T1000 (cell line): ENCODE measurements around the gene C14orf93.

ENCODE experiments used
- DNase-seq: peaks from one replicate; lab custom pipeline; 2025; ENCODE audit warnings: mixed read lengths; lab: John Stamatoyannopoulos, UW

C14orf93 gene

DNA sequence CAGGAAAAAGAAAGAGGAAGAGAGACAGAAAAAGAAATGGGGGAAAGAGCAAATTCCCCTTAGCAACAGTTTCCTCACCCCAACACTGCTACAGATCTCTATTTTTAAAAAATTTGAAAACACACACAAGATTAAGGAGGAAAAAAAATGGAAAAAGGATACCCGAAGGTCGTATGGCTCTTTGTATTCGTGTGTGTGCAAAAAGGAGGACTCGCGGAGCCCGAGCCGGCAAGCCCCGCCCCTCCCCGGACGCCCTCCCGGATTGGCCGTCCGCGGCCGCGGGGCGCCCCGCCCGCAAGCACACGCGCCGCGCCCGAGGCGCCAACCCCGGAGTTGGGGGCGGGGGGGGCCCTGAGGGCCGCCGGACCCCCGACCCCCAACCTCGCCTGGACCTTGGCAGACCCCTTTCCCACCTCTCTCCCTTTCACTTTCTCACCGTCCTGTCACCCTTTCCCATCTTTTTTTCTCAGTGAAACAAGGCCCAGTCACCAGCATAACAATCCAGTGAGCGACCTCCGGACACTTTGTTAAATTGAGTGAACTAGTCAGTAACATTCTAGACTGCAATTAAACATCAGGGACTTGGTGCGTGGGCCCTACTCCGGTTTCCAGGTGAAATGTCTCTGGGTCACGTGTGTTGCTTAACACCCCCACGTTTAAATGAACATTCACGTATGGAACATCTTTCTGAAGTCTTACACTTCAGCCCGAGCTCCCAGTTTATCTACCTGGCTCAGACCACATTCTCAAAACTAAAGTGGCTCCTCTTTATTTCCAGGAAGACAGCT, at the start of gene C14orf93:
Gene C14orf93, minus strand, starts transcription at position 205 of the 788 bp plus-strand sequence. CDS start 11,120 bp downstream, outside the sequence.
- DNase-seq = peak; percentile 27

DNA sequence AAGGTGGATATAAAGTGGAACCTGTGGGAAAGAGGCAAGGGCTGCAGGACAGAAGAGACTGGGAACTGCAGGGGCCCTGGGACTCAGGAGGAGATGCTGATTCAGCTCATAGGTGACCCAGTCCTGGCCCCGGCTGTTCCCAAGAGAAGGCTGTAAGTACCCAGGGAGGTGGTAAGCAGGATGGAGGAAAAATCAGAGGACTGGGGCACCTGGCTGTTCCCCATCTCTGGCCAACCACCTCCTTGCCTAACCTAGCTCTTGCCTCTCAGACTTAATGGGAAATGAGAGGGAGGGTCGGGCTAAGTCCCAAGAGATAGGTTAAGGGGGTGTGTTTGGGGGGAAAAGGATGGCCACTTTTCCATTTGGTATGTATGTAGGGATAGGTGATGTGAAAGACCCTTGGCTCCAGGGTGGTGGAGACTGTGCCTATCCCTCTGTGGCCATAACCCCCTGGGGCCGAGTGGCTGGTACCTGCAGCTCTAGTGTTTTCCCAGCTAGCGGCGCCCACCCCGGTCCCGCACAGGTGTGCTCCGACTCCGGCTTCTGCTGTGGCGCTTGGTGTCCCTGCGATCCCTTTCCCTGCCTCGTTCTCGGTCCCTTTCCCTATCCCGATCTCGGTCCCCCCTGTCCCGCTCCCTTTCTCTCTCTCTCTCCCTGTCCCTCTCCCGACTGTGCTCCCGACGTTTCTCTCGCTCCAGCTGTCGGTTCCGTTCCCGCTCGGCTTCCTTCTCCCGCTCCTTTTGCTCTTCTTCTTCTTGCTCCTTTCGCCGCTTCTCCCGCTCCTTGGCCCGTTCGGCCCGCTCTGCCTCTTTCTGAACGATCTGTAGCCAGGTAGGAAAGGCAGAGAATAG, 48.9 kb upstream of the C14orf93 start:
- DNase-seq = no peak

DNA sequence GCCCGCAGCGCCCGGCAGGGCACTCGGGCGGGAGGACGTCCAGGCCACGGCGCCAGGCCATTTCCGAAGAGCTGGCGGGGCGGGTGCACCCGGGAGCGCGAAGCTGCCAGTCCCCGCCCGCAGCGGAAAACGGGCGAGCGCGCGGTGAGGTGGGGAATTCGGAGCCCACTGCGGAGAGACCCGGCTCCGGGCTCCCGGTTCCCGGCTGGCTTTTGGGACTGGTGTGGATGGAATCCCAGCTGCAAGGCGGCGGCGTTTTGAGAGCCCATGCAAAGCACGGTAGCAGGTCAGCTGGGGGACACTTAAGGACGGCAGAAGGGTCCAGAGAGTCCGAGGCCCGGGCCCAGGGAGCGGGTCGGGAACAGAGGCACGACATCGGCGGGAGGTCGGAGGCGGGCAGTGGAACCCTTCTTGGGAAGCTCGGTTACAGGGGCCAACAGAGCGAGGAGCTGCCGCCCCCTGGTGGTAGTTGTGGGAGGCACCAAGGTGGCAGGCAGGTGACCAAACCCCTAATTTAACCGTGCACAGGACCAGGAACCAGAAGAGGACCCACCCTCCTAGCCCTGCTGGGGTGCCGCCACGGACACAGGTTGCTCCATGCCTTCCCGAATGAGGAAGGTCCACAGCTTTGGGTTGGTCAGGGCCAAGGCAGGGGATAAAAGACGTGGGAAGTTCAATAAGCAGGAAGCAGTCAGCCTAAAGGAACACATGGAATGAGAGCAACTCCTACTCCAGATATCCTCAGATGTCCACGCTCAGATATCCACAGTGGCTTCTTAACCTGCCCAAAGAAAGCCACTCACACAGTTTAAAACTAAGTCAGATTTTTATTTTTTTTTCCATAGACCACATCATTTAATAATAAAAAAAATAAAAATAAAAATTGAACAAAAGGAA, 48.1 kb upstream of the C14orf93 start:
- no peak for DNase-seq

DNA sequence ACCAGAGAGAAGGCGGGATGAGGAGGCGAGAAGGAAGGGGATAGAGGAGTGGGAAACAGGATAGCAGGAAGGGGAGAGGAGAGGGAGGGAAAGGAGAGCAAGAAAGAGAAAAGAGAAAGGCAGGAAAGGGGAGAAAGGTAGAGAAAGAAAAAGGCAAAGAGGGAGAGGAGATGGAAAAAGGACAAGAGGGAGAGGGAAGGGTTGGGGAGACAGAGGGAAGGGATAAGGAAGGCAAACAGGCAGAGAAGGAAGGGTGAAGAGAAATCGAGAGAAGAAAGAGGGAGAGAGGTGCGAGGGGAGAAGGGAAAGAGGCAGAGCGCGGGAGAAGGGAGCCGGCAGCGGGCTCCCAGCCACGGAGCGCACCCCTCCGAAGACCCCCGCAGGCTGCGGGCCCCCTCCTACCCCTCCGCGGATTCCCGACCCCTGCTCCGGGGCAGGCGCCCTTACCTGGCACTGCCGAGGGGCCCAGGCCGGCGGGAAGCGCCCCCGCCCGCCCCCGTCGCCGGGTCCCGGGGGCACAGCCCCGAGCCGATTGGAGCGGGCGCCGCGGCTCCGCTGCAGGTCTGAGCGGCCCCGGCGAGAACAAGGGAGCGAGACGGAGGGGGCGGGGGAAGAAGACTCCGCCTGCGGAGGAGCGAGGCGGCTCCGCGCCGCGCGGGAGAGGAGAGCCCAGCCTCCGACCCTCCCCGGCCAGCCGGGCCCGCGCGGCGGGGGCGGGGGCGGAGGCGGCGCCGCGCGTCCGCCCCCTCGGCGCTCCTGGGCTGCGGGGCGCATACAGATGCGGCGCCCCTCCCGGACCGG, 47.2 kb upstream of the C14orf93 start, which contains the start of gene CDH24:
Gene CDH24, minus strand, starts transcription at position 565 of the 801 bp plus-strand sequence. CDS start 1,787 bp downstream, outside the sequence.
- DNase-seq = no peak

- DNase-seq = no peak
These were observed 46.4 kb upstream of the C14orf93 start for GRCh38 chr14:23056145-23056955.

- DNase-seq = no peak
These were observed 45.7 kb upstream of the C14orf93 start for GRCh38 chr14:23055621-23056144.

- DNase-seq = no peak
These were observed 45.2 kb upstream of the C14orf93 start for GRCh38 chr14:23055147-23055550.

- no peak for DNase-seq
These were observed 44.3 kb upstream of the C14orf93 start for GRCh38 chr14:23054000-23054811.

- no peak for DNase-seq
These were observed 43.5 kb upstream of the C14orf93 start for GRCh38 chr14:23053426-23053825.

GRCh38 chr14:23052671-23053070, 42.7 kb upstream of the C14orf93 start:
- no peak for DNase-seq

DNA sequence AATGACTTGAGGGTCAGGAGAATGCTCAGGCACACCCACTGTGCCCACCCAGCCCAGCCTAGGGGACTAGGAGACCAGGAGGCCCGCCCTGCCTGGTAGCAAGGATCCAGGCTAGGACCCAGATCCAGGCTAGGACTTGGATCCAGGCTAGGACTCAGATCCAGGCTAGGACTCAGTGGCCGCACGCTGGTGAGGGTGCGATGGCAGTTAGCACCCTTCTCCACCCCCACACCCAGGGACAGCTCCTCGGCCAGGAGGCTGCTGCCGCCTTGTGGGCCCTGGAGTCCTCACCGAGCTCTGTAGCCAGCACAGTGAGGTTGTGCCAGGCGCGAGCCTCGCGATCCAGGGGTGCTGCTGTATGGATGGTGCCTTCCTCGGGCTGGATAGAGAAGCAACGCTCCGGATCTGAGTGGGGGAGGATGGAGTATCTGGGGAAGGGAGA, 42.3 kb upstream of the C14orf93 start:
- no peak for DNase-seq

- no peak for DNase-seq
These were observed 41.5 kb upstream of the C14orf93 start for GRCh38 chr14:23051141-23052057.

DNA sequence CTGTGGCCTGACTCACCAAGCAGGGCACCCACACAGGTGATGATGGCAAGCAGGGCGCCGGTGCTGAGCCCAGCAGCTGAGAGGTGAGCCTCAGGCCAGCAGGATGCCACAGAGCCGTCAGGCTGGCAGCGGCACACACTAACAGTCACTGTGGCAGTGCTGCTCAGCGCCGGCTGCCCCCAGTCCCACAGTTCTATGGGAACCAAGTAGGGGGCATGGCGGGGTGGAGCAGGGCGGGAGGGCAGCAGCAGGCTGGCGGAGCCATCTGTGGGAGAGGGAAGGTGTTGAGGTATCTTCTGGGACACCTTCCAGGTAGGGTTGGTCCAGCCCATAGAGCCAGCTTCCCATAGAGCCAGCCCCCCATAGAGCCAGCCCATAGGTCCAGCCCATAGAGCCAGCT, 39.1 kb upstream of the C14orf93 start:
- no peak for DNase-seq

GRCh38 chr14:23047751-23048693, 38.1 kb upstream of the C14orf93 start:
- DNase-seq = no peak

- DNase-seq = no peak
These were observed 37.2 kb upstream of the C14orf93 start for GRCh38 chr14:23047034-23047634.
